Gastroesophageal sphincter (tissue), 4 donors: ENCODE results near the gene EIF5. TPM values are rescaled to one million over a fixed set of nuclear protein-coding genes. Genes with fewer than 3 reads are reported as not detected.

Experiments
- ATAC-seq: fragments of 150-250 bp; one replicate; pipeline ENCODE4 v1.9.1; 2016; ENCODE audit warnings: mild to moderate bottlenecking, moderate library complexity
- H3K27ac ChIP-seq, 4 donors: fragments of 200-600 bp; sonication (generic) in 3 of 4; 1 replicate in 3 of 4; 2 replicates in 1 of 4; pipeline ENCODE4 v1.5.1; 2016 to 2019
- H3K27me3 ChIP-seq: fragments of 200-600 bp; sonication (generic); one replicate; pipeline ENCODE4 v1.5.1; 2019
- H3K36me3 ChIP-seq, 2 donors: fragments of 200-600 bp; sonication (generic); one replicate each; pipeline ENCODE4 v1.5.1; 2019; ENCODE audit warnings: control low read depth in 1 of 2
- H3K4me1 ChIP-seq, 3 donors: fragments of 200-600 bp; sonication (generic); 1 replicate in 2 of 3; 2 replicates in 1 of 3; pipeline ENCODE4 v1.5.1; 2016 to 2019; ENCODE audit warnings: control low read depth in 2 of 3
- H3K4me3 ChIP-seq, 2 donors: fragments of 200-600 bp; sonication (generic); one replicate each; pipeline ENCODE4 v1.5.1; 2019; ENCODE audit warnings: mild to moderate bottlenecking in 1 of 2, moderate library complexity in 1 of 2
- H3K9me3 ChIP-seq, 3 donors: fragments of 200-600 bp; sonication (generic); one replicate each; pipeline ENCODE4 v1.5.1; 2017 to 2019; ENCODE audit warnings: control low read depth in 2 of 3
- EP300 ChIP-seq: sonication (generic); formaldehyde crosslinking; IDR thresholded peaks from one replicate; pipeline ENCODE4 v1.6.1; 2017; ENCODE audit warnings: antibody characterized with exemption, mild to moderate bottlenecking
- POLR2A ChIP-seq, 2 donors: fragments of 450-650 bp; IDR thresholded peaks; one replicate each; pipeline ENCODE4 v1.6.1; 2017; ENCODE audit warnings: antibody characterized with exemption in 2 of 2, mild to moderate bottlenecking in 2 of 2, moderate library complexity in 1 of 2
- POLR2AphosphoS5 ChIP-seq: sonication (generic); formaldehyde crosslinking; IDR thresholded peaks from one replicate; pipeline ENCODE4 v1.6.1; 2017; ENCODE audit warnings: antibody characterized with exemption
- WGBS, 2 donors: methylation state at CpG; one replicate each; pipeline ENCODE4 v1.1.5; 2018; ENCODE audit warnings: low coverage in 1 of 2; 5-methylcytosine and 5-hydroxymethylcytosine counted together
- total RNA-seq, 4 donors: library from RNA; depleted of rRNA; stranded (reverse); fragments of >200 nt; gene quantifications; one replicate each; pipeline ENCODE4 v1.1.0, GENCODE V29; 2016
- TF ChIP-seq, protein P1 (sequence below), 4 experiments: fragments of 200-600 bp in 2 of 4; fragments of 450-650 bp in 2 of 4; sonication (generic) in 1 of 4; IDR thresholded peaks; one replicate each; pipeline ENCODE4 v1.5.1; 2017 to 2019; ENCODE audit warnings: antibody characterized with exemption in 4 of 4, mild to moderate bottlenecking in 2 of 4, moderate library complexity in 2 of 4

Gene EIF5
- total RNA-seq, 4 donors from 2014 or later = 166 to 252 (median 203) TPM

DNA sequence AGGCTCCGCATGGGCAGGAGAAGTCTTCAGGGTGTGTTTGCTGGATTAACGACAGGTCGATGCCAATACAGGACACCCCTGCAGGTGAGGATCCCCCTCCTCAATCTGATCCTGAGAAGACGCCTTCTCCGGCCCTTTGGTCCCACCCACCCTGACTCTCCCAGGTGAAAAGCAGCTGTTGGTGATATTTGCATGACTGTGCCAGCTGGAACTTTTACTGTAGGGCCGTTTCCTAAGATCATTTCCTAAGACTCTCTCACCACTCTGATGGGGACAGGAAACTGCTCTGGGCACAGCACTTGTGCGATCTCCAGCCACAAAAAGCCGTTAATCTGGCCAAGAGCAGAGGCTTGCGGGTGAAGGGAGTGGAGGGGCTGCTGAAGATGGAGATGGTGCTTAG, 16.8 kb upstream of the EIF5 start:
- H3K4me3 ChIP-seq = no peak overlapping the region
- 61% methylated on average over 7 of the region's 9 CpGs; no CpG with 5 or more reads in 1 of the 2 donors for WGBS, 2 donors

DNA sequence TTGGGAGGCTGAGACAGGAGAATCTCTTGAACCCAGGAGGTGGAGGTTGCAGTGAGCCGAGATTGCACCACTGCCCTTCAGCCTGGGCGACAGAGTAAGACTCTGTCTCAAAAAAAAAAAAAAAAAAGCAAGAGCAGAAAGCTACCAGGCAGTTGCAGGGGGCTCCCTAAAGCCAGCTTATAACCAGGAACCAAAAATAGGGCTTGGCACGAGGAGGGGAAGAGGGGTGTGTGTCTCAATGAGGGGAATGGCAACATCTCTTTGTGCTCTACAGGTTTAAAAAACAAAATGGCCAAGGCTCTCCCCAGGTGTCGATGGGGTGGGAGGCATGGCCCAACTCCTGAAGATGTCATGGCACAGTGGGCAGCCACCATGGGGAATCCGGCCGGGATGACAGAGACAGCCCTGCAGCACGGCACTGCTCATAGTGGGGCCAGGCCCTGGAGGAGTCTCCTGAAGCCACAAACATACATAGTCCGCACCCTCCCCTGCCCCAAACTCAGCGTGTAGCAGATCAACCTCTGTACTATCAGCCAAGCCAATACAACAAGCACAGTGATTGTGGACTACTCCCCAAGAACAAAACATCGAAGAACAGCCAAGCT, 16.0 kb upstream of the EIF5 start:
- no peak overlapping the region for H3K27ac ChIP-seq
- no peaks in the 10 kb centered on the region for H3K4me1 ChIP-seq
- ATAC-seq = no peak
- H3K4me3 ChIP-seq = no peak overlapping the region
- no peaks in the 10 kb centered on the region for H3K36me3 ChIP-seq
- TF ChIP-seq EP300 (no peak), POLR2AphosphoS5 (no peak), POLR2A (IDR thresholded peaks at IDR 0.05) (no peak)
- TF ChIP-seq, protein P1, sequence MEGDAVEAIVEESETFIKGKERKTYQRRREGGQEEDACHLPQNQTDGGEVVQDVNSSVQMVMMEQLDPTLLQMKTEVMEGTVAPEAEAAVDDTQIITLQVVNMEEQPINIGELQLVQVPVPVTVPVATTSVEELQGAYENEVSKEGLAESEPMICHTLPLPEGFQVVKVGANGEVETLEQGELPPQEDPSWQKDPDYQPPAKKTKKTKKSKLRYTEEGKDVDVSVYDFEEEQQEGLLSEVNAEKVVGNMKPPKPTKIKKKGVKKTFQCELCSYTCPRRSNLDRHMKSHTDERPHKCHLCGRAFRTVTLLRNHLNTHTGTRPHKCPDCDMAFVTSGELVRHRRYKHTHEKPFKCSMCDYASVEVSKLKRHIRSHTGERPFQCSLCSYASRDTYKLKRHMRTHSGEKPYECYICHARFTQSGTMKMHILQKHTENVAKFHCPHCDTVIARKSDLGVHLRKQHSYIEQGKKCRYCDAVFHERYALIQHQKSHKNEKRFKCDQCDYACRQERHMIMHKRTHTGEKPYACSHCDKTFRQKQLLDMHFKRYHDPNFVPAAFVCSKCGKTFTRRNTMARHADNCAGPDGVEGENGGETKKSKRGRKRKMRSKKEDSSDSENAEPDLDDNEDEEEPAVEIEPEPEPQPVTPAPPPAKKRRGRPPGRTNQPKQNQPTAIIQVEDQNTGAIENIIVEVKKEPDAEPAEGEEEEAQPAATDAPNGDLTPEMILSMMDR (IDR thresholded peaks at IDR 0.05) = no peak
- 85% methylated on average over 10 of the region's 10 CpGs; no CpG with 5 or more reads in 1 of the 2 donors for WGBS, 2 donors
- H3K9me3 ChIP-seq = no peaks in the 10 kb centered on the region
- peaks cover 42% of the 10 kb centered on the region for H3K27me3 ChIP-seq

More for the DNA sequence above, 16.8 kb upstream of the EIF5 start:
- no peaks in the 10 kb centered on the region for H3K36me3 ChIP-seq
- no peaks in the 10 kb centered on the region for H3K9me3 ChIP-seq
- no peak for ATAC-seq
- peaks cover 40% of the 10 kb centered on the region for H3K27me3 ChIP-seq
- H3K4me1 ChIP-seq = no peaks in the 10 kb centered on the region
- TF ChIP-seq EP300 = no peak
- H3K27ac ChIP-seq = no peak overlapping the region

DNA sequence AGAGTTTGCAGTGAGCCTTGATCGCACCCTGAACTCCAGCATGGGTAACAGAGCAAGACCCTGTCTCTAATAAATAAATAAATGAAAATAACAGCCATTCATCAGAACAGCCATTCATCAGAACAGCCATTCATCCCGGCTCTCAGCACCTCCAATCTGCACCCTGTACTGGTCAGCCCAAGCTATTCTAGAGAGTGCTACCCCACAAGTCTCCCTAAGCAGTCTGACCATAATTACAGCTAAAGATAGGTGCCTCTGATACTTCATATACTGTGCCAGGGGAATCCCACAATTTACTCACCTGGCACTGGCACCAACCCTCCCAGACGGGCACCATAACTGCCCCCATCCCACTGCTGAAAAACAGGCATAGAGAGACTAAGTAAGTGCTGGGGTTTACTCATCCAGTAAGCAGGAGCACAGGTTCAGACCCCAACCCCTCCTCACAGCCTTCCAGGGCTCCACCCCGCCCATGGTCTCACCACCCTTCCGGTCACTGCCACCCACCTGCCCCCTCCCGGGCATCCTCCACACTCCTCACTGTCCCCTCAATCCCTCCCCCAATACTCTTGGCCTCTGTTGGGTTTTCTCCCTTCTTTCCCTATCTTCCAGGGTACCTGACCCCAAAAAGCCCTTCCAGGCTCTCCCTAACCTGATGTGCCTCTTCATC, 15.2 kb upstream of the EIF5 start:
- Histone ChIP-seq H3K4me3 (no peak overlapping the region), H3K27ac (no peak overlapping the region), H3K9me3 (no peaks in the 10 kb centered on the region), H3K36me3 (no peaks in the 10 kb centered on the region), H3K4me1 (no peaks in the 10 kb centered on the region), H3K27me3 (peaks cover 42% of the 10 kb centered on the region)
- TF ChIP-seq POLR2AphosphoS5 = no peak
- TF ChIP-seq EP300 = no peak
- TF ChIP-seq, protein P1 (IDR thresholded peaks at IDR 0.05) = no peak
- TF ChIP-seq POLR2A (IDR thresholded peaks at IDR 0.05) = no peak
- 86 to 90% methylated on average over 2 to 5 of the region's 6 CpGs for WGBS, 2 donors
- no peak for ATAC-seq

DNA sequence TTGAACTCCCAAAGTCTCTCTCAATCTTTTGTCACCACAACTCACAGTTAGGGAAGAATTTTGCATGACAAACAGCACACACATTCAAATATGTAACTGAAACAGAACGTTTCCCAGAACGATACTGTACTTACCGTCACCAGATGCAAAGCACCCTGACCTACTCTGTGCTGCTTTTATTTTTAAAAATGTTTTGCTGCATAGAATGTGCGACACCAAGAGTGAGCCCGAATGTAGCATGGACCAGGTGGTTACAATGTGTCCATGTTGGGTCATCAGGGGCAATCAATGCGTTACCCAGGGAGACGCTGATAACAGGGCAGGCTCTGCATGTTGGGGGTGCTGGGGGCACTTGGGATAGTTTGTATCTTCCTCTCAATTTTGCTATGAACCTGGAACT, 14.6 kb upstream of the EIF5 start:
- Histone ChIP-seq H3K27ac (no peak overlapping the region), H3K36me3 (no peaks in the 10 kb centered on the region), H3K4me3 (no peak overlapping the region), H3K9me3 (no peaks in the 10 kb centered on the region), H3K4me1 (no peaks in the 10 kb centered on the region), H3K27me3 (peaks cover 42% of the 10 kb centered on the region)
- no peak for TF ChIP-seq POLR2A (IDR thresholded peaks at IDR 0.05)
- no peak for TF ChIP-seq POLR2AphosphoS5
- TF ChIP-seq, protein P1 (IDR thresholded peaks at IDR 0.05) = no peak
- no peak for TF ChIP-seq EP300
- no peak for ATAC-seq
- 80 to 85% methylated on average over 3 to 7 of the region's 7 CpGs for WGBS, 2 donors

DNA sequence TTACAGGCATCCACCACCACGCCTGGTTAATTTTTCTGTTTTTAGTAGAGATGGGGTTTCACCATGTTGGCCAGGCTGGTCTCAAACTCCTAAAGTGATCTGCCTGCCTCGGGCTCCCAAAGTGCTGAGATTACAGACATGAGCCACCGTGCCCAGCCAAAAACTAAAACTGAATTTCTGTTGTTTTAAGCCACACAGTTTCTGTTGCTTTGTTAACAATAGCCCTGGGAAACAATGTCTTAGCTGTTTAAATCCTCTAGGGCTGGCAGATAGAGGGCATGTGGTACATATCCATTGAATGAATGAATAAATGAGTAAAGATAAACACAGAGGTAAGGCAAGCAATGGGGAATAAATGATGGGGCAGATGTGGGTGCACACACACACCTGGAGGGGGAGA, 8.0 kb upstream of the EIF5 start:
- H3K27me3 ChIP-seq = peaks cover 10% of the 10 kb centered on the region
- no peak overlapping the region for H3K4me3 ChIP-seq
- TF ChIP-seq POLR2AphosphoS5 (no peak), POLR2A (IDR thresholded peaks at IDR 0.05) (no peak), EP300 (no peak)
- TF ChIP-seq, protein P1 (IDR thresholded peaks at IDR 0.05) = no peak
- no peaks in the 10 kb centered on the region for H3K36me3 ChIP-seq
- no peak overlapping the region for H3K27ac ChIP-seq
- WGBS, 2 donors = 60 to 65% methylated on average over 1 to 2 of the region's 3 CpGs
- ATAC-seq = no peak
- no peaks in the 10 kb centered on the region for H3K9me3 ChIP-seq
- H3K4me1 ChIP-seq = no peaks in the 10 kb centered on the region
